PC-3 (cell line): ENCODE results near the gene SCN1A. TPM values are rescaled to one million over a fixed set of nuclear protein-coding genes. Genes with fewer than 3 reads are reported as not detected.
"Not testable (repeated sequence)": the region's sequence is repeated elsewhere in the genome, so short reads cannot be mapped to it uniquely, and the experiment has no call there.

ENCODE experiments used
- ATAC-seq: fragments of 200-7000 bp; cut with Tn5 transposase; 2 replicates; pipeline ENCODE4 v1.9.1; 2020; ENCODE audit warnings: mild to moderate bottlenecking, moderate library complexity
- BruUV-seq: library from RNA; stranded (reverse); fragments of 400-500 nt; replicated peaks from 2 replicates; lab custom pipeline; 2021; lab: Mats Ljungman, UMichigan
- CTCF ChIA-PET: fragments of 300-600 bp; sonication (Branson Sonifier 250); formaldehyde crosslinking; loops from one replicate; lab custom pipeline; 2022; ENCODE audit warnings: antibody characterized with exemption; lab: Charles Lee
- POLR2A ChIA-PET: fragments of 300-600 bp; sonication (Branson Sonifier 250); formaldehyde crosslinking; loops from one replicate; lab custom pipeline; 2022; ENCODE audit warnings: antibody characterized with exemption; ENCODE audit not compliant: unreplicated experiment; lab: Charles Lee
- DNase-seq: peaks from one replicate; pipeline ENCODE4 v3.0.0-alpha.2; 2015
- H2AFZ ChIP-seq: fragments of 300-600 bp; sonication (generic); 2 replicates; pipeline ENCODE4 v1.6.0; 2016; ENCODE audit warnings: antibody characterized with exemption, low read length
- H3F3A ChIP-seq: fragments of 300-600 bp; sonication (generic); one replicate; pipeline ENCODE4 v1.6.0; 2017; ENCODE audit warnings: antibody characterized with exemption, low read length, control low read depth, mild to moderate bottlenecking; ENCODE audit not compliant: unreplicated experiment
- H3K27ac ChIP-seq: fragments of 300-600 bp; sonication (generic); 2 replicates; pipeline ENCODE4 v1.5.1; 2016; ENCODE audit warnings: mild to moderate bottlenecking, low read length
- H3K27me3 ChIP-seq: fragments of 300-600 bp; sonication (generic); 2 replicates; pipeline ENCODE4 v1.6.1; 2016; ENCODE audit warnings: low read length, mixed read lengths
- H3K36me3 ChIP-seq: fragments of 300-600 bp; sonication (generic); 2 replicates; pipeline ENCODE4 v1.6.1; 2016; ENCODE audit warnings: low read depth, mixed run types, low read length, mixed read lengths
- H3K4me1 ChIP-seq: fragments of 300-600 bp; sonication (generic); 2 replicates; pipeline ENCODE4 v1.5.1; 2016; ENCODE audit warnings: low read length; ENCODE audit not compliant: insufficient read depth
- H3K4me2 ChIP-seq: fragments of 300-600 bp; sonication (generic); 2 replicates; pipeline ENCODE4 v1.6.0; 2016; ENCODE audit warnings: low read length
- H3K4me3 ChIP-seq: fragments of 300-600 bp; sonication (generic); 2 replicates; pipeline ENCODE4 v1.5.1; 2016; ENCODE audit warnings: mild to moderate bottlenecking, low read length, mixed read lengths
- H3K79me2 ChIP-seq: fragments of 300-600 bp; sonication (generic); 2 replicates; pipeline ENCODE4 v1.6.1; 2017; ENCODE audit warnings: low read length, mixed read lengths
- H3K9ac ChIP-seq: fragments of 300-600 bp; sonication (generic); 2 replicates; pipeline ENCODE4 v1.6.0; 2016; ENCODE audit warnings: mild to moderate bottlenecking, low read length
- H3K9me2 ChIP-seq: fragments of 300-600 bp; sonication (generic); replicated peaks from 2 replicates; pipeline ENCODE4 v1.6.1; 2016; ENCODE audit warnings: mixed run types, low read length, mixed read lengths
- H3K9me3 ChIP-seq: fragments of 300-600 bp; sonication (generic); 2 replicates; pipeline ENCODE4 v1.6.1; 2016; ENCODE audit warnings: low read length, mixed read lengths
- H4K20me1 ChIP-seq: fragments of 300-600 bp; sonication (generic); 2 replicates; pipeline ENCODE4 v1.6.1; 2016; ENCODE audit warnings: low read length, mixed read lengths
- CTCF ChIP-seq: fragments of 300-600 bp; sonication (generic); conservative IDR thresholded peaks from 2 replicates; pipeline ENCODE4 v1.5.1; 2017; ENCODE audit warnings: antibody characterized with exemption, low read depth, mild to moderate bottlenecking, low read length
- EZH2 ChIP-seq: fragments of 300-600 bp; sonication (generic); IDR thresholded peaks from one replicate; pipeline ENCODE4 v1.6.1; 2017; ENCODE audit warnings: antibody characterized with exemption, mild to moderate bottlenecking, low read length; ENCODE audit not compliant: unreplicated experiment
- EZH2phosphoT487 ChIP-seq: fragments of 300-600 bp; sonication (generic); IDR thresholded peaks from 2 replicates; pipeline ENCODE4 v1.6.1; 2018; ENCODE audit warnings: mild to moderate bottlenecking, antibody characterized with exemption, low read length, borderline replicate concordance
- intact Hi-C: fragments of 100-400 bp; cut with micrococcal nuclease; formaldehyde crosslinking; loops from 2 replicates; pipeline ENCODE4 v1.9.0; 2023
- total RNA-seq: library from RNA; depleted of rRNA; stranded (reverse); fragments of >200 nt; gene quantifications from 2 replicates; pipeline ENCODE4 v1.2.3, GENCODE V29; 2014

Gene SCN1A
- total RNA-seq, 1 experiment from 2014 or later, result 0.04 TPM

GRCh38 chr2:166104773-166105172, 23.0 kb downstream of the SCN1A start:
- intact Hi-C loops, result no loop called here
- POLR2A ChIA-PET, result no interaction called here

GRCh38 chr2:166104084-166104483, 23.7 kb downstream of the SCN1A start:
- POLR2A ChIA-PET, result no interaction called here
- intact Hi-C loops, result no loop called here
- no TSS peak for BruUV-seq

More at GRCh38 chr2:166104773-166105172, 23.0 kb downstream of the SCN1A start:
- no peaks in the 10 kb centered on the region for H3K79me2 ChIP-seq
- H3K27me3 ChIP-seq, result no peaks in the 10 kb centered on the region
- H3K4me3 ChIP-seq, result no peak overlapping the region
- CTCF ChIA-PET, result no interaction called here
- no peaks in the 10 kb centered on the region for H3K9me3 ChIP-seq
- no peaks in the 10 kb centered on the region for H3K4me1 ChIP-seq
- H3K9me2 ChIP-seq, result no peaks in the 10 kb centered on the region
- H3F3A ChIP-seq, result no peaks in the 10 kb centered on the region
- H3K36me3 ChIP-seq, result no peaks in the 10 kb centered on the region
- H3K27ac ChIP-seq, result no peak overlapping the region
- no peak for ATAC-seq
- H3K4me2 ChIP-seq, result no peak overlapping the region
- no peaks in the 10 kb centered on the region for H4K20me1 ChIP-seq
- no peak for TF ChIP-seq EZH2
- no peak for TF ChIP-seq CTCF
- no peak for TF ChIP-seq EZH2phosphoT487
- no peak for DNase-seq
- no TSS peak for BruUV-seq
- H2AFZ ChIP-seq, result no peak overlapping the region
- H3K9ac ChIP-seq, result no peak overlapping the region

GRCh38 chr2:166103277-166103676, 24.5 kb downstream of the SCN1A start:
- H3K4me3 ChIP-seq, H4K20me1 ChIP-seq, H3K27ac ChIP-seq, BruUV-seq, ATAC-seq, H3K9me2 ChIP-seq, H3K4me2 ChIP-seq, POLR2A ChIA-PET, intact Hi-C loops, CTCF ChIA-PET, H3K9me3 ChIP-seq, DNase-seq, H3K4me1 ChIP-seq, H3K36me3 ChIP-seq, H2AFZ ChIP-seq, H3F3A ChIP-seq, H3K9ac ChIP-seq, H3K79me2 ChIP-seq, H3K27me3 ChIP-seq: not testable (repeated sequence)

More at GRCh38 chr2:166104084-166104483, 23.7 kb downstream of the SCN1A start:
- no peak for ATAC-seq
- Histone ChIP-seq H3K27me3 (no peaks in the 10 kb centered on the region), H3K9me2 (no peaks in the 10 kb centered on the region), H3K36me3 (no peaks in the 10 kb centered on the region), H3K27ac (no peak overlapping the region), H3K9me3 (no peaks in the 10 kb centered on the region), H3F3A (no peaks in the 10 kb centered on the region), H3K79me2 (no peaks in the 10 kb centered on the region), H3K9ac (no peak overlapping the region), H4K20me1 (no peaks in the 10 kb centered on the region), H3K4me3 (no peak overlapping the region), H2AFZ (no peak overlapping the region), H3K4me2 (no peak overlapping the region), H3K4me1 (no peaks in the 10 kb centered on the region)
- no peak for DNase-seq
- no peak for TF ChIP-seq EZH2
- TF ChIP-seq EZH2phosphoT487, result no peak
- no peak for TF ChIP-seq CTCF
- CTCF ChIA-PET, result no interaction called here
